IPS DF 19.7 (cell line): ENCODE results near the gene TBC1D10B.

ENCODE experiments used
- DNase-seq: peaks from one replicate; pipeline ENCODE4 v3.0.0-alpha.2; 2013; ENCODE audit warnings: low read depth, low spot score

Gene TBC1D10B, protein sequence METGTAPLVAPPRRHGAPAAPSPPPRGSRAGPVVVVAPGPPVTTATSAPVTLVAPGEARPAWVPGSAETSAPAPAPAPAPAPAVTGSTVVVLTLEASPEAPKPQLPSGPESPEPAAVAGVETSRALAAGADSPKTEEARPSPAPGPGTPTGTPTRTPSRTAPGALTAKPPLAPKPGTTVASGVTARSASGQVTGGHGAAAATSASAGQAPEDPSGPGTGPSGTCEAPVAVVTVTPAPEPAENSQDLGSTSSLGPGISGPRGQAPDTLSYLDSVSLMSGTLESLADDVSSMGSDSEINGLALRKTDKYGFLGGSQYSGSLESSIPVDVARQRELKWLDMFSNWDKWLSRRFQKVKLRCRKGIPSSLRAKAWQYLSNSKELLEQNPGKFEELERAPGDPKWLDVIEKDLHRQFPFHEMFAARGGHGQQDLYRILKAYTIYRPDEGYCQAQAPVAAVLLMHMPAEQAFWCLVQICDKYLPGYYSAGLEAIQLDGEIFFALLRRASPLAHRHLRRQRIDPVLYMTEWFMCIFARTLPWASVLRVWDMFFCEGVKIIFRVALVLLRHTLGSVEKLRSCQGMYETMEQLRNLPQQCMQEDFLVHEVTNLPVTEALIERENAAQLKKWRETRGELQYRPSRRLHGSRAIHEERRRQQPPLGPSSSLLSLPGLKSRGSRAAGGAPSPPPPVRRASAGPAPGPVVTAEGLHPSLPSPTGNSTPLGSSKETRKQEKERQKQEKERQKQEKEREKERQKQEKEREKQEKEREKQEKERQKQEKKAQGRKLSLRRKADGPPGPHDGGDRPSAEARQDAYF

GRCh38 chr16:30370456-30371247 is at the start of gene TBC1D10B:
TBC1D10B (minus strand) TSS chr16:30370494; CDS start chr16:30370183, 311 bp downstream.
- DNase-seq, result peak; percentile 100

DNA sequence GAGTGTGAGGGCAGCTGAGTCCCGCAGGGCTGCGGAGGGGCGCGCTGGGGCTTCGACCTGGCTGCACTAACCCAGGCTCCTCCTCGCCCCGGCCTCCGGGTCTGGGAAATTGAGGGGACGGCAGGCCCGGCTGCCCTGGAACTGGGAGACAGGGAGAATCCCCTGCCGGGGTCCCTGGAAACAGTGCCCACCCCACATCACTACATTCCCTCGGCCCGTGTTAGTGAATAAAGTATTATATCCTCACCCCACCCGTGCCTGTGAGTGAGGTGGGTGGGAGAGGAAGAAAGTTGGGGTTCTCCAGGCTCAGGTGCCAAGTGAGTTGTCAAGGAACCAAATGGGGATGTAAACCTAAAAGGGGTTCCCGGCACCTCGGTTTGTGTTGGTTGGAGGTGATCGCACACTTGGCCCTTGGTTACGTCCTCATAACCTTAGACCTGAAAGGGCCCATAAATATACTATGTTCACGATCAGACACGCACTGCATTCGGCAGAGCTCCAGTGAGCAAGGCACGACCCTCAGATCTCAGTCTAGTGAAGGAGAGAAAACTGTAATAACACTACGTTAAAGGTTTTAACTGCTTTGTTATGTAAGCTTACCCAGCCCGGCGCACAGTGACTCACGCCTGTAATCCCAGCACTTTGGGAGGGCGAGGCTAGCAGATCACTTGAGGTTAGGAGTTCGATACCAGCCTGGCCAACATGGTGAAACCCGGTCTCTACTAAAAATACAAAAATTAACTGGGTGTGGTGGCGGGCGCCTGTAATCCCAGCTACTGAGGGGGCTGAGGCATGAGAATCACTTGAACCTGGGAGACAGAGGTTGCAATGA is 48.3 kb upstream of the TBC1D10B start:
- no peak for DNase-seq

DNA sequence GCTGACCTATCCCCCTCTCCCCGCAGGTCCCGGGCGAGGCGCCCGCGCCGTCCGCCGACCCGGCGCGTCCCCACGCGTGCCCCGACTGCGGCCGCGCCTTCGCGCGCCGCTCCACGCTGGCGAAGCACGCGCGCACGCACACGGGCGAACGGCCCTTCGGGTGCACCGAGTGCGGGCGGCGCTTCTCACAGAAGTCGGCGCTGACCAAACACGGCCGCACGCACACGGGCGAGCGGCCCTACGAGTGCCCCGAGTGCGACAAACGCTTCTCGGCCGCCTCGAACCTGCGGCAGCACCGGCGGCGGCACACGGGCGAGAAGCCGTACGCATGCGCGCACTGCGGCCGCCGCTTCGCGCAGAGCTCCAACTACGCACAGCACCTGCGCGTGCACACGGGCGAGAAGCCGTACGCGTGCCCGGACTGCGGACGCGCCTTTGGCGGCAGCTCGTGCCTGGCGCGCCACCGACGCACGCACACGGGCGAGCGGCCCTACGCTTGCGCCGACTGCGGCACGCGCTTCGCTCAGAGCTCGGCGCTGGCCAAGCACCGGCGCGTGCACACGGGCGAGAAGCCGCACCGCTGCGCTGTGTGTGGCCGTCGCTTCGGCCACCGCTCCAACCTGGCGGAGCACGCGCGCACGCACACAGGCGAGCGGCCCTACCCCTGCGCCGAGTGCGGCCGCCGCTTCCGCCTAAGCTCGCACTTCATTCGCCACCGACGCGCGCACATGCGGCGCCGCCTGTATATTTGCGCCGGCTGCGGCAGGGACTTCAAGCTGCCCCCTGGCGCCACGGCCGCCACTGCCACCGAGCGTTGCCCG is 47.4 kb upstream of the TBC1D10B start:
- DNase-seq, result peak; percentile 90

- no peak for DNase-seq
Observed at GRCh38 chr16:30416624-30417528, 46.6 kb upstream of the TBC1D10B start.

DNA sequence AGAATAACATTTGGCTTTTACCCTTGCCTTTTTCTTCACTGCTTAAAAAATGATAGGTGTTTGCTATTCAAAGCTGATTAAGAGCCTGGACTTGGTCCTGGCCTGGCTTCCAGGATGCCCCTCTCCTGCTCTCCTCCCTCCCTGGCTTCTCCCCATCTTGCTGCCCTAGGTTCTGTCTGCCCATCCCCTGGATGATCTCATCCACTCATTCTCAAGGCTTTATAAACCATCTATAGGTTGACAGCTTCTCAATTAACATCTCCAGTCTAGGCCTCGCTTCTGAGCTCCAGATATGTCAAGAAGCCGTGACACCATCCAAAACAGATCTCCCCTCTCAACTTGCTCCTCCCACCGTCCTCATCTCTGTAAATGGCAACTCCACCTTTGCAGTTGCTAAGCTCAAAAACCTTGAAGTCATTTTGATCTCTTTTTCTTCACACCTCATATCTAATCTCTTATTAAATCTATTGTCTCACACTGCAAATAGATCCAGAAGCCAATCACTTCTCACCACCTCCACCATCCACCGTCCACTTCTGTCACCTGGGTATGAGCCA is 45.8 kb upstream of the TBC1D10B start:
- no peak for DNase-seq

- no peak for DNase-seq
Observed at GRCh38 chr16:30414159-30414558, 43.9 kb upstream of the TBC1D10B start.

- no peak for DNase-seq
Observed at GRCh38 chr16:30413112-30413806, 43.0 kb upstream of the TBC1D10B start.

- no peak for DNase-seq
Observed at GRCh38 chr16:30409125-30410060, 39.1 kb upstream of the TBC1D10B start.

- no peak for DNase-seq
Observed at GRCh38 chr16:30407804-30408534, 37.7 kb upstream of the TBC1D10B start.

DNA sequence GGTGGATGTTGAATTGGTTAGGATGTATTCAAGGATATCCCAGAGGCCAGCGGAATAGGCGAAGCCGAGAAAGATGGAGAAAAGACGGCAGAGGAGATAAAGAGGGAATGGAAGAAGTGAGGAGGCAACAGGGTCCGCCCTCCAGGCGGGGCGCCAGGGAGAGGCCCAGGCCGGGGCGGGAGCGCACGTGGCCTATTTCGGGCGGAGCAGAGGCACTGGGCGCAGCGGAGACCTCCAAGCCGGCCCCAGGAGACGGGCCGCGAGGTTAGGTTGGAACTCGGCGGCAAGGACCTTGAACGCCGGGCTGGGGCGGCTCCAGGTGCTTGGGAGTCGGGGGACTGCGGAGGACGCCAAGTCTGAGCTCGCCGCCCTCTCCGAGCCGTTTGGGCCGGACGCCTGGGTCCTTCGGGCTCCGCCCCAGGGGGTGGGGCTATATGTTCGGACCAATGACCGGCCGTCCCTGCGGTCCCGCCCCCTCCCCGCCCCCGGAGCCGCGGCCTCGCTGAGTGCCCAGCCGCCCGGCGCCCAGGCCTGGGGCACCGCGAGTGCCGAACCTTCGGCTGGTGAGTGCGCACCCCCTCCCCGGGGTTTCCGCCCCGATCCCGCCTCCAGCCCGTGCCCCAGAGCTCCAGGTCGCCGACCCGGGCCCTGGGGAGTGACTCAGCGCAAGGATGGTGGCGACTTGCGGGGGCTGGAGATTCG is 37.0 kb upstream of the TBC1D10B start, which contains the start of gene ZNF771:
Gene ZNF771 (plus strand): TSS at position 505 of the 702 bp plus-strand sequence. CDS start 448 bp downstream, outside the sequence.
- no peak for DNase-seq

DNA sequence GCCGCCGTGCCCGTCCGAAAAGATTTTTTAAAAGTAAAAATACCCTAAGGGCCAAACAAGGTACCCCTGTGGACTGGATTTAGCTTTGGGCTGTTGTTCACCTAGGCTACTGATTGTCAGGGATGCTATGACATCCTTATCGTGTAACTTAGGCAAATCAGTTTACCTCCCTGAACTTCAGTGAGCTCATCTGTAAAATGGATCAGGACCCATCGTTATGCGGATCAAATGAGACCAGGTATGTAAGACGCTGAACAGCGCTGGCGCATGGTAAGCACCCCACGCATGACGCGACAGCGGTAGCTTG is 36.5 kb upstream of the TBC1D10B start:
- no peak for DNase-seq

GRCh38 chr16:30401768-30402425 is 31.6 kb upstream of the TBC1D10B start:
- no peak for DNase-seq

- no peak for DNase-seq
Observed at GRCh38 chr16:30399435-30400186, 29.3 kb upstream of the TBC1D10B start.

DNA sequence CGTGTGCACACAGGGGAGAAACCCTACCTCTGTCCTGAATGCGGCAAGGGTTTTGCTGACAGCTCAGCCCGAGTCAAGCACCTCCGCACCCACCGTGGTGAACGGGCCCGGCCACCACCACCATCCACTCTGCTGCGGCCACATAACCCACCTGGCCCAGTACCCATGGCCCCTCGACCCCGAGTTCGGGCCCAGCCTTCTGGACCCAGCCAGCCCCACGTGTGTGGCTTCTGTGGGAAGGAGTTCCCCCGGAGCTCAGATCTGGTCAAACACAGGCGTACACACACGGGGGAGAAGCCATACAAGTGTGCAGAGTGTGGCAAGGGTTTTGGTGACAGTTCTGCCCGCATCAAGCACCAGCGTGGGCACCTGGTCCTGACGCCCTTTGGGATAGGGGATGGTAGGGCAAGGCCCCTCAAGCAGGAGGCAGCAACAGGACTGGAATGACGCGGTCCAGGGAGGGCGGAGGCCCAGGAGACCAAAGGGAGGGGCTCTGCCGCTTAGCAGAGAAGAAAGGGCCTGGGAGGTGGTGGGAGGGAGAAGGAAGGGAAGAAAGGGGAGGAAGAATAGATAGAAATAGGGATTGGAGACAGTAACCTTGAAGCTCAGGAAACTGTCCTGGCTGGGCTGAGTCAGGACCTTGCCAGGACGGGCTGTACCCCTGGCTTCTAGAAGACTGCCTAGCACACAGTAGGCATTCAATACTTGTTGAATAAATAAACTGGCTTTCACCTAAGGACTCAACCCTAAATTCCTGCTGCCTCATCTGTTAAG is 28.6 kb upstream of the TBC1D10B start:
- no peak for DNase-seq
